Uterus (tissue), 4 donors: ENCODE results near the gene FAM229B. TPM values are rescaled to one million over a fixed set of nuclear protein-coding genes. Genes with fewer than 3 reads are reported as not detected.

ENCODE experiments used
- DNase-seq, 2 donors: peaks; one replicate each; pipeline ENCODE4 v3.0.0-alpha.2; 2019 to 2020
- H3K27ac ChIP-seq, 2 donors: fragments of 200-600 bp; sonication (generic); 1 replicate in 1 of 2; 2 replicates in 1 of 2; pipeline ENCODE4 v1.5.1; 2016 to 2018
- H3K27me3 ChIP-seq, 2 donors: fragments of 200-600 bp; sonication (generic); one replicate each; pipeline ENCODE4 v1.5.1; 2018 to 2019; ENCODE audit warnings: control low read depth in 1 of 2
- H3K36me3 ChIP-seq, 2 donors: fragments of 200-600 bp; sonication (generic); one replicate each; pipeline ENCODE4 v1.5.1; 2019; ENCODE audit warnings: control low read depth in 1 of 2
- H3K4me1 ChIP-seq, 2 donors: fragments of 200-600 bp; sonication (generic); one replicate each; pipeline ENCODE4 v1.5.1; 2018 to 2019; ENCODE audit warnings: control low read depth in 1 of 2
- H3K4me3 ChIP-seq, 2 donors: fragments of 200-600 bp; sonication (generic); 1 replicate in 1 of 2; 2 replicates in 1 of 2; pipeline ENCODE4 v1.5.1; 2018 to 2019; ENCODE audit warnings: mild to moderate bottlenecking in 1 of 2
- H3K9me3 ChIP-seq, 2 donors: fragments of 200-600 bp; sonication (generic); one replicate each; pipeline ENCODE4 v1.5.1; 2019; ENCODE audit warnings: control low read depth in 1 of 2
- CTCF ChIP-seq, 4 experiments: fragments of 200-600 bp in 2 of 4; fragments of 450-650 bp in 2 of 4; sonication (generic) in 2 of 4; IDR thresholded peaks; one replicate each; pipeline ENCODE4 v1.5.1; 2016 to 2019; ENCODE audit warnings: antibody characterized with exemption in 4 of 4, mild to moderate bottlenecking in 2 of 4, moderate library complexity in 1 of 4
- POLR2A ChIP-seq, 2 donors: fragments of 450-650 bp; IDR thresholded peaks; one replicate each; pipeline ENCODE4 v1.6.1; 2016; ENCODE audit warnings: antibody characterized with exemption in 2 of 2, mild to moderate bottlenecking in 1 of 2, moderate library complexity in 1 of 2
- intact Hi-C: fragments of 100-400 bp; cut with DNase I; formaldehyde crosslinking; loops from one replicate; pipeline ENCODE4 v1.15.1; 2023; ENCODE audit warnings: low total_unique reads
- total RNA-seq, 4 donors: library from RNA; depleted of rRNA in 3 of 4; stranded (reverse); fragments of >200 nt in 3 of 4; gene quantifications; one replicate each; pipeline versions ENCODE4 v1.1.0 to v1.2.4, GENCODE V29; 2014 to 2023
- donor health status: DM: yes; HTN: yes; CAD: no.

FAM229B gene
- total RNA-seq, 4 donors from 2014 or later, result 7.2 to 47.6 (median 34.4) TPM

GRCh38 chr6:112122756-112123155 is 35.4 kb downstream of the FAM229B start:
- DNase-seq, result no peak
- intact Hi-C loops, result no loop called here
- H3K4me3 ChIP-seq, result no peak overlapping the region
- H3K9me3 ChIP-seq, result no peaks in the 10 kb centered on the region
- no peaks in the 10 kb centered on the region for H3K4me1 ChIP-seq
- H3K36me3 ChIP-seq, result no peaks in the 10 kb centered on the region
- no peaks in the 10 kb centered on the region for H3K27me3 ChIP-seq
- H3K27ac ChIP-seq, result peak overlapping the region; percentile 6 to 42
- TF ChIP-seq CTCF (IDR thresholded peaks at IDR 0.05), result no peak
- no peak for TF ChIP-seq POLR2A (IDR thresholded peaks at IDR 0.05)

- peak overlapping the region; percentile 6 to 42 for H3K27ac ChIP-seq
- no peak overlapping the region for H3K4me3 ChIP-seq
- no peaks in the 10 kb centered on the region for H3K36me3 ChIP-seq
- no peaks in the 10 kb centered on the region for H3K4me1 ChIP-seq
- no peaks in the 10 kb centered on the region for H3K27me3 ChIP-seq
- TF ChIP-seq CTCF (IDR thresholded peaks at IDR 0.05) (no peak), POLR2A (IDR thresholded peaks at IDR 0.05) (no peak)
- intact Hi-C loops, result no loop called here
- no peak for DNase-seq
- H3K9me3 ChIP-seq, result no peaks in the 10 kb centered on the region
Observed at GRCh38 chr6:112123982-112124381, 36.6 kb downstream of the FAM229B start.

GRCh38 chr6:112128208-112128607 is 40.8 kb downstream of the FAM229B start:
- H3K4me1 ChIP-seq, result peaks cover 0 to 5% of the 10 kb centered on the region in 2 donors
- DNase-seq, result no peak
- no peaks in the 10 kb centered on the region for H3K9me3 ChIP-seq
- no peak overlapping the region for H3K4me3 ChIP-seq
- intact Hi-C loops, result no loop called here
- H3K36me3 ChIP-seq, result no peaks in the 10 kb centered on the region
- TF ChIP-seq CTCF (IDR thresholded peaks at IDR 0.05) (no peak), POLR2A (IDR thresholded peaks at IDR 0.05) (no peak)
- no peak overlapping the region for H3K27ac ChIP-seq
- H3K27me3 ChIP-seq, result no peaks in the 10 kb centered on the region

GRCh38 chr6:112130878-112131277 is 43.5 kb downstream of the FAM229B start:
- H3K27ac ChIP-seq, result peak overlapping the region; percentile 42 to 69
- TF ChIP-seq POLR2A (IDR thresholded peaks at IDR 0.05) (no peak), CTCF (IDR thresholded peaks at IDR 0.05) (no peak)
- peaks cover 0 to 5% of the 10 kb centered on the region in 2 donors for H3K4me1 ChIP-seq
- no peaks in the 10 kb centered on the region for H3K36me3 ChIP-seq
- H3K4me3 ChIP-seq, result no peak overlapping the region
- DNase-seq, result no peak
- intact Hi-C loops, result no loop called here
- no peaks in the 10 kb centered on the region for H3K9me3 ChIP-seq
- H3K27me3 ChIP-seq, result no peaks in the 10 kb centered on the region

- TF ChIP-seq POLR2A (IDR thresholded peaks at IDR 0.05) (no peak), CTCF (IDR thresholded peaks at IDR 0.05) (no peak)
- intact Hi-C loops, result no loop called here
- Histone ChIP-seq H3K27me3 (no peaks in the 10 kb centered on the region), H3K4me3 (no peak overlapping the region), H3K4me1 (no peaks in the 10 kb centered on the region), H3K27ac (peak overlapping the region in 1 of 2 donors; percentile 8), H3K9me3 (no peaks in the 10 kb centered on the region), H3K36me3 (no peaks in the 10 kb centered on the region)
- no peak for DNase-seq
Observed at GRCh38 chr6:112139052-112139451, 51.7 kb downstream of the FAM229B start.
